ENCODE data around the gene RHEX. TPM values are rescaled to one million over a fixed set of nuclear protein-coding genes. Genes with fewer than 3 reads are reported as not detected.

RHEX gene
- total RNA-seq, 6 experiments from 2014 or later = not detected

- Mint-ChIP-seq H3K27ac (no peak overlapping the region), H3K9me3 (0 out of 2 replicates have a peak, but pooled peaks cover 3% of the 10 kb centered on the region), H3K4me3 (no peak overlapping the region), H3K36me3 (ENCODE audit: low read depth) (no peaks in the 10 kb centered on the region), H3K4me1 (ENCODE audit: low read depth) (no peaks in the 10 kb centered on the region), H3K27me3 (ENCODE audit: insufficient read depth) (peaks cover 77% of the 10 kb centered on the region)
- no peak for DNase-seq
- no peak for TF ChIP-seq CTCF (IDR thresholded peaks at IDR 0.05)
Measured at GRCh38 chr1:206142770-206143169, 89.8 kb downstream of the RHEX start.

- no peaks in the 10 kb centered on the region for H3K4me1 Mint-ChIP-seq (ENCODE audit: low read depth)
- H3K27me3 Mint-ChIP-seq (ENCODE audit: insufficient read depth) = peaks cover 70% of the 10 kb centered on the region
- DNase-seq = no peak
- no peaks in the 10 kb centered on the region for H3K36me3 Mint-ChIP-seq (ENCODE audit: low read depth)
- TF ChIP-seq CTCF (IDR thresholded peaks at IDR 0.05) = no peak
- no peak overlapping the region for H3K4me3 Mint-ChIP-seq
- H3K27ac Mint-ChIP-seq = no peak overlapping the region
- no peaks in the 10 kb centered on the region for H3K9me3 Mint-ChIP-seq
Measured at GRCh38 chr1:206143537-206144172, 90.7 kb downstream of the RHEX start.

- DNase-seq = no peak
- Mint-ChIP-seq H3K4me3 (no peak overlapping the region), H3K9me3 (no peaks in the 10 kb centered on the region), H3K4me1 (ENCODE audit: low read depth) (no peaks in the 10 kb centered on the region), H3K27ac (no peak overlapping the region), H3K36me3 (ENCODE audit: low read depth) (no peaks in the 10 kb centered on the region), H3K27me3 (ENCODE audit: insufficient read depth) (peaks cover 65% of the 10 kb centered on the region)
- no peak for TF ChIP-seq CTCF (IDR thresholded peaks at IDR 0.05)
Measured at GRCh38 chr1:206144605-206145004, 91.6 kb downstream of the RHEX start.

GRCh38 chr1:206145771-206146290, 92.9 kb downstream of the RHEX start:
- TF ChIP-seq CTCF (IDR thresholded peaks at IDR 0.05) = no peak
- no peak overlapping the region for H3K4me3 Mint-ChIP-seq
- no peaks in the 10 kb centered on the region for H3K9me3 Mint-ChIP-seq
- peaks cover 62% of the 10 kb centered on the region for H3K27me3 Mint-ChIP-seq (ENCODE audit: insufficient read depth)
- H3K27ac Mint-ChIP-seq = no peak overlapping the region
- no peaks in the 10 kb centered on the region for H3K4me1 Mint-ChIP-seq (ENCODE audit: low read depth)
- no peaks in the 10 kb centered on the region for H3K36me3 Mint-ChIP-seq (ENCODE audit: low read depth)
- no peak for DNase-seq

Other genes with a start within 250 kb of the RHEX start
- 10 to 100 TPM; 31.6 to 39.8 (median 35.5) TPM for gene SLC41A1, start 240.0 kb upstream of the RHEX start, total RNA-seq (2021; fragmentation: NEBNext Ultra II Directional; extraction: Animal tissue kit (Norgen Biotek cat#: 25700))
- gene PM20D1, start 203.0 kb upstream of the RHEX start, total RNA-seq (2021; fragmentation: NEBNext Ultra II Directional; extraction: Animal tissue kit (Norgen Biotek cat#: 25700)) = not detected
- gene SLC26A9, start 109.7 kb upstream of the RHEX start, total RNA-seq (2021; fragmentation: NEBNext Ultra II Directional; extraction: Animal tissue kit (Norgen Biotek cat#: 25700)) = not detected
- 1 to 10 TPM; 2.6 to 6.6 (median 5.3) TPM for gene RAB7B, start 49.8 kb upstream of the RHEX start, total RNA-seq (2021; fragmentation: NEBNext Ultra II Directional; extraction: Animal tissue kit (Norgen Biotek cat#: 25700))
- gene CTSE, start 29.3 kb upstream of the RHEX start, total RNA-seq (2021; fragmentation: NEBNext Ultra II Directional; extraction: Animal tissue kit (Norgen Biotek cat#: 25700)) = not detected
- gene AVPR1B, start 64.2 kb downstream of the RHEX start, total RNA-seq (2021; fragmentation: NEBNext Ultra II Directional; extraction: Animal tissue kit (Norgen Biotek cat#: 25700)) = not detected
- 1 to 10 TPM; 6.8 to 8.2 (median 7.2) TPM for gene FAM72A, start 149.7 kb downstream of the RHEX start, total RNA-seq (2021; fragmentation: NEBNext Ultra II Directional; extraction: Animal tissue kit (Norgen Biotek cat#: 25700))
- gene SRGAP2, start 150.4 kb downstream of the RHEX start, total RNA-seq (2021; fragmentation: NEBNext Ultra II Directional; extraction: Animal tissue kit (Norgen Biotek cat#: 25700)) = 10 to 100 TPM; 59.6 to 75.9 (median 71.3) TPM